GM12872 (cell line): ENCODE data around the gene TRAPPC11.
A peak's percentile ranks its signal among the peaks of the same experiment; 100 is the strongest.

Experiments used
- CTCF ChIP-seq: IDR thresholded peaks from 3 replicates; pipeline ENCODE4 v1.5.1; 2011; ENCODE audit warnings: low read depth, mild to moderate bottlenecking, low read length, moderate library complexity; ENCODE audit not compliant: insufficient read depth

TRAPPC11 gene

GRCh38 chr4:183751106-183751505 lies 92.0 kb downstream of the TRAPPC11 start:
- TF ChIP-seq CTCF, result no peak

GRCh38 chr4:183755596-183755995 lies 96.5 kb downstream of the TRAPPC11 start:
- TF ChIP-seq CTCF, result no peak

GRCh38 chr4:183757060-183757459 lies 98.0 kb downstream of the TRAPPC11 start:
- TF ChIP-seq CTCF, result no peak

GRCh38 chr4:183758061-183758757 lies 99.1 kb downstream of the TRAPPC11 start:
- TF ChIP-seq CTCF, result peak; percentile 31; the same call in 1 of the 3 replicates

GRCh38 chr4:183758758-183759447 lies 99.8 kb downstream of the TRAPPC11 start:
- TF ChIP-seq CTCF, result no peak

GRCh38 chr4:183760326-183760725 lies 101.2 kb downstream of the TRAPPC11 start:
- no peak for TF ChIP-seq CTCF
